Choroid plexus epithelial cell (primary cell): ENCODE measurements around the gene SEPTIN2.
"Not testable (repeated sequence)": the region's sequence is repeated elsewhere in the genome, so short reads cannot be mapped to it uniquely, and the experiment has no call there.

ENCODE experiments used
- DNase-seq: peaks from one replicate; pipeline ENCODE4 v3.0.0-alpha.2; 2010; ENCODE audit warnings: low read depth
- H3K4me3 ChIP-seq: 2 replicates; pipeline ENCODE4 v1.5.1; 2011; ENCODE audit warnings: low read depth, mild to moderate bottlenecking, control low read depth, low read length, moderate library complexity
- TF ChIP-seq, protein P1 (sequence below): conservative IDR thresholded peaks from 2 replicates; pipeline ENCODE4 v1.5.1; 2011; ENCODE audit warnings: low read depth, mild to moderate bottlenecking, control low read depth, inconsistent platforms, low read length, moderate library complexity

The SEPTIN2 gene

DNA sequence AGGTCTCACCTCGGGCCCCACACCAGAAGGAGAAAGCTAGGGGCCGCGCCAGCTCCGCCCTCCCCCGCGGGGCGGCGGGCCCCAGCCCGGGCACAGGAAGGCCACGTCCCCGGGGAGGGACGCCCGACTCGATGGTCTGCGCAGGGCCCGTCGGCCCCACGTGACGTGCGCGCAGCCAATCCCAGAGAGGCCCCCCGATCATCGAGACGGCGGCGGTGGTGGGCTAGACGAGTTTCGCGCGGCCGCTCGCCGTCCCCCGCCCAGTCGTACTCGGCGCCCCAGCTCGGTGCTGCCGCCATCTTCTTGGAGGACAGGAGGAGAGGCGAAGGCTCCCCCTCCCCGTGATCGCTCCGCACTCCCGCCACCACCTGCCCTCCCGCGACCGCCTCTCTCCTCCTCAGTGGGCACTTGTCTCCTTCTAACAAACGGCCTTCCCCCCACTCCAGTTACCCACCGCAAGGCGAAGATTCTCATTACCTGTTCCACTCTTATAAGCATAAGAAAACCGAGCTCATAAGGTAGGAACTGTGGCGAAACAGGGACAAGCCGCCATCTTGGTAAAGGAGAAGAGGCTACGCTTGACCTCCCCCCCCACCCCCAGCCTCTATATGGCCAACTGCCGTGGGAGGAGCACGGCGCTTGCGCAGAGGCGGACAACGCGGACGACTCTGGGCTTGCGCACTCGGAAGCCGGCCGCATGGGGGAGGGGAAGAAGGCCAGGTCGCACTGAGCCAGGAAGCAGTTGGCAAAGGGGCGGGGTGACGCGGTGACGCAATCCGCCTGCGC lies 439 bp upstream of the SEPTIN2 start, which contains the start of gene HDLBP:
TSS of gene HDLBP (minus strand) at position 580 of the 786 bp plus-strand sequence. CDS start 48,803 bp downstream, outside the sequence.
- peak; percentile 100 for DNase-seq
- H3K4me3 ChIP-seq = peak within 1 kb of the TSS; percentile 94
- TF ChIP-seq, protein P1, sequence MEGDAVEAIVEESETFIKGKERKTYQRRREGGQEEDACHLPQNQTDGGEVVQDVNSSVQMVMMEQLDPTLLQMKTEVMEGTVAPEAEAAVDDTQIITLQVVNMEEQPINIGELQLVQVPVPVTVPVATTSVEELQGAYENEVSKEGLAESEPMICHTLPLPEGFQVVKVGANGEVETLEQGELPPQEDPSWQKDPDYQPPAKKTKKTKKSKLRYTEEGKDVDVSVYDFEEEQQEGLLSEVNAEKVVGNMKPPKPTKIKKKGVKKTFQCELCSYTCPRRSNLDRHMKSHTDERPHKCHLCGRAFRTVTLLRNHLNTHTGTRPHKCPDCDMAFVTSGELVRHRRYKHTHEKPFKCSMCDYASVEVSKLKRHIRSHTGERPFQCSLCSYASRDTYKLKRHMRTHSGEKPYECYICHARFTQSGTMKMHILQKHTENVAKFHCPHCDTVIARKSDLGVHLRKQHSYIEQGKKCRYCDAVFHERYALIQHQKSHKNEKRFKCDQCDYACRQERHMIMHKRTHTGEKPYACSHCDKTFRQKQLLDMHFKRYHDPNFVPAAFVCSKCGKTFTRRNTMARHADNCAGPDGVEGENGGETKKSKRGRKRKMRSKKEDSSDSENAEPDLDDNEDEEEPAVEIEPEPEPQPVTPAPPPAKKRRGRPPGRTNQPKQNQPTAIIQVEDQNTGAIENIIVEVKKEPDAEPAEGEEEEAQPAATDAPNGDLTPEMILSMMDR = peak; percentile 32

DNA sequence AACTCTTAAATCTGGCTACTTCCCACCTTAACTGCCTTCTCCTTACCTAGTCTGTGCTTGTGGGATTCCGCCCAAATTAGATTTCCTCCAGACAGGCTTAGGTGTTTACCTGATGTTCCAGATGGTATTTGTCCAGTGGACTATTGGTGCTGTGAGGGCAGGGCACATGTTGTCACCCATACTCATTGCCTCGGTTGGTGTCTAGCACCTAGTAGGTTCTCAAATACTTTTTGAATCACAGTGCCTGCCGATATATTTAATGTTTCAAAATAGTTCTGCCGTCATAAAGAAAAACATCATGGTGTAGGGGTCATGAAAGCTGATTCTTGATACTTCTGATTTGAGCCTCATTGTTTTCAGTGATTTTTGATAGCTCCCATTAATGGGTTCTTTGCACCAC lies 1.1 kb downstream of the SEPTIN2 start:
- TF ChIP-seq, protein P1 = no peak
- H3K4me3 ChIP-seq = peak overlapping the region; percentile 94

DNA sequence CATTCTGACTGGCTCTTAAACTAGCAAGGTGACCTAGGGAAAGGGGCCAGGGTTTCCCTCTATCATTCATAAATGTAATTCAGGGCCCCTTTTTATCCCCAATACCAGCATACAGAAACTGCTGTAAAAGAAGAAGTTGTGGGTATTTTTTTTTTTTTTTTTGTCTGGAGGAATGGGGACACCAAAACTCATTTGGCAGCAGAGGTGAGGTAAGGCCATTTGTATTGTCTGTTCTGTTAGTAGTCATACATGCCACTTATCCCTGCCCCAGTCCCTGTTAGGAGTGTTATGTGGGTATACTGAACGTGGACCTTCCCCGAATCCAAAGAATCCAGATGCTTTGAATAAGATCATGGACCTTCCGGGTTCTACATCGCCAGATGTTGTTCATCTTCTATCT lies 1.7 kb downstream of the SEPTIN2 start:
- peak overlapping the region; percentile 94 for H3K4me3 ChIP-seq
- DNase-seq = no peak
- TF ChIP-seq, protein P1 = no peak

More for the DNA sequence above, 1.1 kb downstream of the SEPTIN2 start:
- DNase-seq = no peak

DNA sequence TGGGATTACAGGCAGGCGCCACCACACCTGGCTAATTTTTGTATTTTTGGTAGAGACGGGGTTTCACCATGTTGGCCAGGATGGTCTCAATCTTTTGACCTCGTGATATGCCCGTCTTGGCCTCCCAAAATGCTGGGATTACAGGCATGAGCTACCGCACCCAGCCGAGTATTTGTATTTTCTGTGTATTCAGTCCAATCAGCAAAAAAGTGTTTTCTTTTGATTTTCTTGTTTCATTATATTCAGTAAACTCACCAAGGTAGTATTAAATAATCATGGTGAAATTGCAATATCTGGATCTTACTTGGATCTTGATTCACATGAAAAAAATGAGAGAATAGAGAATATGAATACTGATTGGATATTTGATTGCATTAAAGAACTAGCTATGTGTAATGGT lies 3.1 kb downstream of the SEPTIN2 start:
- not testable (repeated sequence) for H3K4me3 ChIP-seq, DNase-seq

DNA sequence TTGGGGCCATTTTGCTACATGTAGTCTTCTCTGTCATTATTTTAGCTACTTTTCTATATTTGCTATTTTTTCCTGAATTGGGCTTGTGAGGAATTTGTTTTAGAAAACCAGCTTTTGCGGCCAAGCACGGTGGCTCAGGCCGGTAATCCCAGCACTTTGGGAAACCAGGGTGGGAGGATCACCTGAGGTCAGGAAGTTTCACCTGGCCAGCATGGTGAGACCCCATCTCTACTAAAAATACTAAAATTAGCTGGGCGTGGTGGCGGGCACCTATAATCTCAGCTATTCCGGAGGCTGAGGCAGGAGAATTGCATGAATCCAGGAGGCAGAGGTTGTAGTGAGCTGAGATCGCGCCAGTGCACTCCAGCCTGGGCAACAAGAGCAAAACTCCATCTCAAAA lies 4.7 kb downstream of the SEPTIN2 start:
- TF ChIP-seq, protein P1 = no peak
- no peak overlapping the region for H3K4me3 ChIP-seq
- no peak for DNase-seq

DNA sequence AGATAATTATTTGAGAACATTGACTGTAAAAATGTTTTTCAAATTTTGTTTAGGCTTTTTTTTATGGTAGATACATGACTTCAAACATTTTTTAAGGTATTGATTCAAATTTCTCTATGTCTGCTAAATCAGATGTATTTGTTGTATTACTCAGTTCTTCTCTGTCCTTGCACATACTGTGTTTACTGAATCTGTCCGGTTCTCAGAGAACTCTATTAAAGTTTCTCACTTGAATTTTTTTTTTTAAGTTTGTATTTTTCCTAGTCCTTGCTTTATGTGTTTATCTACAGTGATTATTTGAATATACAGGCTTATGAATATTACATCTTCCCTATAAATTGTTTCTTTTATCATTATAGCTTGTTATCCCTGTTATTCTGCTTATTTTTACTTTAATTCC lies 5.3 kb downstream of the SEPTIN2 start:
- TF ChIP-seq, protein P1 = no peak
- H3K4me3 ChIP-seq = no peak overlapping the region
- no peak for DNase-seq

DNA sequence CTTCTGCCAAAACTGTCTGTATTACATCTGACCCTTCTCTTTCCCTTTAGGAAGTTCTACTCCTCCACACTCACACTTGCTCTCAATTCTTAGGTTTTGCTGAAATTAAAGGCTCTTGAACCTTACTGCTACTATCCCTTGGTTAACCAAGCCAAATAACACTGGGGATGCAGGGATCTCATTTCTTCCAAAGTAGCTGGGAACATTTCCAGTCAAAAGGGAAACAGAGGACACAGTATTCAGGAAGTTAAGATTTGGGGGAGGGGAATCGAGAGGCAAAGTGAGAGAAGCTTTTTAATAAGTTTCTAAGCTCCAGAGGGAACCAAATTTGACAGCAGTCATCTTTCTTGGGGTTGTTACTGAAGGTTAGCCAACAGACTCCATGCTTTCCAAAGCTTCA lies 6.2 kb downstream of the SEPTIN2 start:
- TF ChIP-seq, protein P1 = no peak
- DNase-seq = no peak
- no peak overlapping the region for H3K4me3 ChIP-seq
